ENCODE results near the gene ABCG4.

GRCh38 chr11:119198925-119199324 lies 50.1 kb downstream of the ABCG4 start:
- no peak for TF ChIP-seq CTCF (IDR thresholded peaks at IDR 0.05)
- no peak for TF ChIP-seq POLR2A (IDR thresholded peaks at IDR 0.05)
